ENCODE results near the gene SLC9A9.

SLC9A9 gene

GRCh38 chr3:143427631-143428030 is 420.6 kb downstream of the SLC9A9 start:
- Histone ChIP-seq H3K4me3 (ENCODE audit: low read depth, low read length) (no peak overlapping the region), H3K9me3 (no peaks in the 10 kb centered on the region), H3K4me1 (no peaks in the 10 kb centered on the region), H3K27me3 (no peaks in the 10 kb centered on the region), H3K36me3 (no peaks in the 10 kb centered on the region)
- TF ChIP-seq CTCF (IDR thresholded peaks at IDR 0.05; ENCODE audit: low read depth, low read length) = no peak
- no peak for DNase-seq

- H3K36me3 ChIP-seq = no peaks in the 10 kb centered on the region
Observed at GRCh38 chr3:143424874-143425273, 423.4 kb downstream of the SLC9A9 start.

GRCh38 chr3:143421556-143421955 is 426.7 kb downstream of the SLC9A9 start:
- no peak for DNase-seq
- no peak for TF ChIP-seq CTCF (IDR thresholded peaks at IDR 0.05; ENCODE audit: low read depth, low read length)
- Histone ChIP-seq H3K4me3 (ENCODE audit: low read depth, low read length) (no peak overlapping the region), H3K9me3 (no peaks in the 10 kb centered on the region), H3K27me3 (no peaks in the 10 kb centered on the region), H3K4me1 (no peaks in the 10 kb centered on the region), H3K36me3 (no peaks in the 10 kb centered on the region)

More at GRCh38 chr3:143424874-143425273, 423.4 kb downstream of the SLC9A9 start:
- H3K9me3 ChIP-seq = no peaks in the 10 kb centered on the region
- TF ChIP-seq CTCF (IDR thresholded peaks at IDR 0.05; ENCODE audit: low read depth, low read length) = no peak
- H3K4me1 ChIP-seq = no peaks in the 10 kb centered on the region
- no peak for DNase-seq
- H3K27me3 ChIP-seq = no peaks in the 10 kb centered on the region
- no peak overlapping the region for H3K4me3 ChIP-seq (ENCODE audit: low read depth, low read length)

GRCh38 chr3:143419611-143420010 is 428.7 kb downstream of the SLC9A9 start:
- no peak for TF ChIP-seq CTCF (IDR thresholded peaks at IDR 0.05; ENCODE audit: low read depth, low read length)
- H3K4me3 ChIP-seq (ENCODE audit: low read depth, low read length) = no peak overlapping the region
- no peak for DNase-seq
- no peaks in the 10 kb centered on the region for H3K9me3 ChIP-seq
- no peaks in the 10 kb centered on the region for H3K4me1 ChIP-seq
- H3K36me3 ChIP-seq = no peaks in the 10 kb centered on the region
- no peaks in the 10 kb centered on the region for H3K27me3 ChIP-seq

GRCh38 chr3:143418391-143418790 is 429.9 kb downstream of the SLC9A9 start:
- no peaks in the 10 kb centered on the region for H3K9me3 ChIP-seq
- no peaks in the 10 kb centered on the region for H3K36me3 ChIP-seq
- no peak for TF ChIP-seq CTCF (IDR thresholded peaks at IDR 0.05; ENCODE audit: low read depth, low read length)
- no peaks in the 10 kb centered on the region for H3K27me3 ChIP-seq
- DNase-seq = no peak
- H3K4me1 ChIP-seq = no peaks in the 10 kb centered on the region
- no peak overlapping the region for H3K4me3 ChIP-seq (ENCODE audit: low read depth, low read length)

GRCh38 chr3:143416229-143416628 is 432.0 kb downstream of the SLC9A9 start:
- H3K27me3 ChIP-seq = no peaks in the 10 kb centered on the region
- no peak for DNase-seq
- no peak for TF ChIP-seq CTCF (IDR thresholded peaks at IDR 0.05; ENCODE audit: low read depth, low read length)
- no peaks in the 10 kb centered on the region for H3K4me1 ChIP-seq
- H3K36me3 ChIP-seq = no peaks in the 10 kb centered on the region
- no peak overlapping the region for H3K4me3 ChIP-seq (ENCODE audit: low read depth, low read length)
- H3K9me3 ChIP-seq = no peaks in the 10 kb centered on the region

Data from BE2C (cell line).